GM12864 (cell line): ENCODE results near the gene PPP1R3F.

Source experiments
- DNase-seq: peaks from one replicate; pipeline ENCODE4 v3.0.0-alpha.2; 2011; ENCODE audit warnings: low read depth
- H3K4me3 ChIP-seq: 2 replicates; pipeline ENCODE4 v1.5.1; 2011; ENCODE audit warnings: mild to moderate bottlenecking, low read depth, low read length, control low read depth
- CTCF ChIP-seq: IDR thresholded peaks from 2 replicates; pipeline ENCODE4 v1.5.1; 2011; ENCODE audit warnings: low read depth, mild to moderate bottlenecking, moderate library complexity, low read length, control low read depth, inconsistent platforms; ENCODE audit errors: missing control alignments

The PPP1R3F gene

GRCh38 chrX:49271341-49271740 is 1.7 kb downstream of the PPP1R3F start:
- no peak overlapping the region; the same call in 1 of the 2 replicates for H3K4me3 ChIP-seq
- no peak for TF ChIP-seq CTCF
- DNase-seq: no peak

- no peak overlapping the region for H3K4me3 ChIP-seq
- DNase-seq: no peak
- no peak for TF ChIP-seq CTCF
Observed at GRCh38 chrX:49272421-49272820, 2.8 kb downstream of the PPP1R3F start.

GRCh38 chrX:49273181-49273727 is 3.7 kb downstream of the PPP1R3F start:
- no peak for DNase-seq
- TF ChIP-seq CTCF: no peak
- no peak overlapping the region for H3K4me3 ChIP-seq

GRCh38 chrX:49276207-49276606 is 6.6 kb downstream of the PPP1R3F start:
- DNase-seq: no peak
- TF ChIP-seq CTCF: no peak
- no peak overlapping the region for H3K4me3 ChIP-seq

- no peak for DNase-seq
- H3K4me3 ChIP-seq: no peak overlapping the region
- no peak for TF ChIP-seq CTCF
Observed at GRCh38 chrX:49276671-49277534, 7.3 kb downstream of the PPP1R3F start.

GRCh38 chrX:49277535-49277830 is 7.9 kb downstream of the PPP1R3F start:
- H3K4me3 ChIP-seq: no peak overlapping the region
- no peak for DNase-seq
- no peak for TF ChIP-seq CTCF

GRCh38 chrX:49278081-49278480 is 8.5 kb downstream of the PPP1R3F start:
- no peak overlapping the region for H3K4me3 ChIP-seq
- DNase-seq: no peak
- no peak for TF ChIP-seq CTCF
